SU-DHL-6 (cell line): ENCODE measurements around the gene AQP4.

Experiments used
- H2AFZ ChIP-seq: fragments of 200-600 bp; sonication (generic); 2 replicates; pipeline ENCODE4 v1.6.1; 2014; ENCODE audit warnings: low read depth, mild to moderate bottlenecking, moderate library complexity, mixed read lengths, antibody characterized with exemption, low read length; ENCODE audit not compliant: severe bottlenecking
- H3F3A ChIP-seq: fragments of 200-600 bp; shearing (Covaris generic); 2 replicates; pipeline ENCODE4 v1.6.0; 2016; ENCODE audit warnings: antibody characterized with exemption, mild to moderate bottlenecking; ENCODE audit not compliant: insufficient read depth
- H3K27ac ChIP-seq: fragments of 200-600 bp; sonication (generic); 2 replicates; pipeline ENCODE4 v1.5.1; 2016; ENCODE audit warnings: low read depth, mild to moderate bottlenecking, low read length, moderate library complexity, mixed read lengths
- H3K27me3 ChIP-seq: fragments of 200-600 bp; sonication (generic), shearing (Covaris generic); 2 replicates; pipeline ENCODE4 v1.6.0; 2014; ENCODE audit warnings: mild to moderate bottlenecking, low read length
- H3K36me3 ChIP-seq: fragments of 200-600 bp; sonication (generic); 2 replicates; pipeline ENCODE4 v1.6.1; 2014; ENCODE audit warnings: mild to moderate bottlenecking, low read length, mixed read lengths
- H3K4me2 ChIP-seq: fragments of 300-600, 200-600 bp; shearing (Covaris generic), sonication (generic); 2 replicates; pipeline ENCODE4 v1.6.0; 2014; ENCODE audit warnings: low read length, low read depth, mild to moderate bottlenecking; ENCODE audit not compliant: poor library complexity, severe bottlenecking
- H3K4me3 ChIP-seq: fragments of 200-600 bp; sonication (generic); 2 replicates; pipeline ENCODE4 v1.5.1; 2014; ENCODE audit warnings: antibody characterized with exemption, low read length, mild to moderate bottlenecking, mixed read lengths; ENCODE audit not compliant: insufficient read depth, poor library complexity, severe bottlenecking
- H3K79me2 ChIP-seq: fragments of 200-600 bp; sonication (generic); 2 replicates; pipeline ENCODE4 v1.6.1; 2014; ENCODE audit warnings: mild to moderate bottlenecking, low read length, moderate library complexity; ENCODE audit not compliant: insufficient read depth
- H3K9ac ChIP-seq: fragments of 200-600 bp; sonication (generic); 2 replicates; pipeline ENCODE4 v1.7.0; 2014; ENCODE audit warnings: mild to moderate bottlenecking, low read length
- H3K9me2 ChIP-seq: fragments of 200-600 bp; sonication (generic); replicated peaks from 2 replicates; pipeline ENCODE4 v1.6.1; 2014; ENCODE audit warnings: low read length; ENCODE audit not compliant: insufficient read depth
- H3K9me3 ChIP-seq: fragments of 200-600 bp; sonication (generic); 2 replicates; pipeline ENCODE4 v1.6.1; 2014; ENCODE audit warnings: low read length, mixed read lengths; ENCODE audit not compliant: insufficient read depth
- H4K20me1 ChIP-seq: fragments of 200-600 bp; sonication (generic); 2 replicates; pipeline ENCODE4 v1.6.1; 2014; ENCODE audit warnings: low read depth, mild to moderate bottlenecking, antibody characterized with exemption, low read length, moderate library complexity, mixed read lengths
- EZH2phosphoT487 ChIP-seq: fragments of 200-600 bp; sonication (generic), shearing (Covaris generic); conservative IDR thresholded peaks from 2 replicates; pipeline ENCODE4 v1.6.1; 2018; ENCODE audit warnings: mild to moderate bottlenecking, antibody characterized with exemption, low read length, moderate library complexity, mixed read lengths
- TF ChIP-seq, protein P1 (sequence below): fragments of 200-600 bp; sonication (generic); IDR thresholded peaks from one replicate; pipeline ENCODE4 v1.5.1; 2017; ENCODE audit warnings: antibody characterized with exemption, mild to moderate bottlenecking, low read length, moderate library complexity; ENCODE audit not compliant: insufficient read depth, poor library complexity, severe bottlenecking

Gene AQP4, protein sequence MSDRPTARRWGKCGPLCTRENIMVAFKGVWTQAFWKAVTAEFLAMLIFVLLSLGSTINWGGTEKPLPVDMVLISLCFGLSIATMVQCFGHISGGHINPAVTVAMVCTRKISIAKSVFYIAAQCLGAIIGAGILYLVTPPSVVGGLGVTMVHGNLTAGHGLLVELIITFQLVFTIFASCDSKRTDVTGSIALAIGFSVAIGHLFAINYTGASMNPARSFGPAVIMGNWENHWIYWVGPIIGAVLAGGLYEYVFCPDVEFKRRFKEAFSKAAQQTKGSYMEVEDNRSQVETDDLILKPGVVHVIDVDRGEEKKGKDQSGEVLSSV

DNA sequence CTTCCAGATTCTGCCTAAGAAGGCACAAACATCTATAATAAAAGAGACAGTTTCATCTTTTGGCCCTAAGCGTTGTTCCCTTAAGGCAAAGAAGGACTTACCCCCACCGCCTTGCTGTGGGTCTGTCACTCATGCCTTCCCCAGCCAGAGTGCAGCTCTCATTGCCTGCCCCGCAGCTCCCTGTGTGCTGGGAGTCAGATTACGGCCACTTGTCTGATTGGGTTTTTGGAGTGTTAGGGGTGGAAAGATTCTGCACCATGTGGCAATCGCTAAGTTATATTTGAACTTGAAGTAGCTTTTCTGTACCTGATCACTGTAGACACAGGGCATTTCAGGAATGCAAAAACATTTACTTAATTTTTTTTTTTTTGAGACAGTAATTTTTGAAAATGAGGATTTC is at the start of gene AQP4:
Gene AQP4, minus strand, starts transcription at position 151 of the 400 bp plus-strand sequence. Its CDS starts 18 bp downstream, at position 133.
- Histone ChIP-seq H3K4me3 (peak within 1 kb of the TSS; percentile 9), H2AFZ (peak within 1 kb of the TSS; percentile 83), H3K27me3 (no peaks in the 10 kb centered on the region), H3K9me3 (no peaks in the 10 kb centered on the region), H3F3A (no peaks in the 10 kb centered on the region), H3K4me2 (peak within 1 kb of the TSS; percentile 46), H3K9me2 (no peaks in the 10 kb centered on the region), H4K20me1 (no peaks in the 10 kb centered on the region), H3K36me3 (no peaks in the 10 kb centered on the region), H3K79me2 (no peaks in the 10 kb centered on the region), H3K9ac (peak within 1 kb of the TSS; percentile 40), H3K27ac (peak within 1 kb of the TSS; percentile 54)
- no peak for TF ChIP-seq EZH2phosphoT487
- TF ChIP-seq, protein P1, sequence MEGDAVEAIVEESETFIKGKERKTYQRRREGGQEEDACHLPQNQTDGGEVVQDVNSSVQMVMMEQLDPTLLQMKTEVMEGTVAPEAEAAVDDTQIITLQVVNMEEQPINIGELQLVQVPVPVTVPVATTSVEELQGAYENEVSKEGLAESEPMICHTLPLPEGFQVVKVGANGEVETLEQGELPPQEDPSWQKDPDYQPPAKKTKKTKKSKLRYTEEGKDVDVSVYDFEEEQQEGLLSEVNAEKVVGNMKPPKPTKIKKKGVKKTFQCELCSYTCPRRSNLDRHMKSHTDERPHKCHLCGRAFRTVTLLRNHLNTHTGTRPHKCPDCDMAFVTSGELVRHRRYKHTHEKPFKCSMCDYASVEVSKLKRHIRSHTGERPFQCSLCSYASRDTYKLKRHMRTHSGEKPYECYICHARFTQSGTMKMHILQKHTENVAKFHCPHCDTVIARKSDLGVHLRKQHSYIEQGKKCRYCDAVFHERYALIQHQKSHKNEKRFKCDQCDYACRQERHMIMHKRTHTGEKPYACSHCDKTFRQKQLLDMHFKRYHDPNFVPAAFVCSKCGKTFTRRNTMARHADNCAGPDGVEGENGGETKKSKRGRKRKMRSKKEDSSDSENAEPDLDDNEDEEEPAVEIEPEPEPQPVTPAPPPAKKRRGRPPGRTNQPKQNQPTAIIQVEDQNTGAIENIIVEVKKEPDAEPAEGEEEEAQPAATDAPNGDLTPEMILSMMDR = no peak

- Histone ChIP-seq H3K9ac (no peak overlapping the region), H3K36me3 (no peaks in the 10 kb centered on the region), H3K9me2 (no peaks in the 10 kb centered on the region), H2AFZ (no peak overlapping the region), H3F3A (no peaks in the 10 kb centered on the region), H4K20me1 (no peaks in the 10 kb centered on the region), H3K9me3 (no peaks in the 10 kb centered on the region), H3K4me3 (no peak overlapping the region), H3K79me2 (no peaks in the 10 kb centered on the region), H3K4me2 (no peak overlapping the region), H3K27ac (no peak overlapping the region), H3K27me3 (no peaks in the 10 kb centered on the region)
- TF ChIP-seq, protein P1 = no peak
- TF ChIP-seq EZH2phosphoT487 = no peak
Measured at GRCh38 chr18:26911840-26912239, 46.3 kb upstream of the AQP4 start.

DNA sequence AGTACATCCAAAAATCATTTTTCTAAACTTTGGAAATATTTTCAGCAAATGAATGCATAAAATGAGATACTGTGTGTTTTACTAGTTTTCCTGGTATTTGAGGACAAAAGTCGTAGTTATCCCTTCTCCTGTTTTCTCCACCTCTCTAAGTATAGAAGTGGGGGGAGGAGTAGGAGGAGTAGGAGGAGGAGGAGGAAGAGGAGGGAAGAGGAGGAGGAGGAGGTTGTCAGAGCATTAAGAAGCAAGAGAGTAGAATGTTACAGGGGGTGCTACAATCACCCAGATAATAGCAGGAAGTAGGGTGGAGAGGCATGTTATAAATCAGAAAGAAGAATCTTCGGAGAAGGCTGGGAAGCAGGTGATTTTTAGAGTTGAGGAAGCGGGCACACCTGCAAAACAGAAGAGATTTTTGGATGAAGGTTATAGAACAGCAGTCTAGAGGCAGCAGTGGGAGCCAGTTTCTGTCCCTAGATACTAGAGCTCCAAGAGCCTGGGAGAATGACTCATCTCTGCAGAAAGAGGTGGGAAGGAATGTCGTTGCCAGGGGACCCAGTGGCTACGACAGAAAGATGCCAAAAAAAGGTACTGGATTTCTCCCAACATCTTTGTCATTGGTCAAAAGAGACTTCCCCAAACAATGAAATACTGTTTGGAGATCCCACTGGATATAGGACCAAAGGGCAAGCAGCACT is 44.2 kb upstream of the AQP4 start:
- H3K9me2 ChIP-seq = no peaks in the 10 kb centered on the region
- no peaks in the 10 kb centered on the region for H3K79me2 ChIP-seq
- H3K27ac ChIP-seq = no peak overlapping the region
- TF ChIP-seq EZH2phosphoT487 = no peak
- TF ChIP-seq, protein P1 = no peak
- H3K9me3 ChIP-seq = 0 out of 2 replicates have a peak, but pooled peaks cover 3% of the 10 kb centered on the region
- H2AFZ ChIP-seq = no peak overlapping the region
- no peak overlapping the region for H3K9ac ChIP-seq
- no peaks in the 10 kb centered on the region for H3K27me3 ChIP-seq
- no peaks in the 10 kb centered on the region for H3K36me3 ChIP-seq
- no peak overlapping the region for H3K4me3 ChIP-seq
- no peak overlapping the region for H3K4me2 ChIP-seq
- H4K20me1 ChIP-seq = no peaks in the 10 kb centered on the region
- no peaks in the 10 kb centered on the region for H3F3A ChIP-seq
